ENCODE data around the gene CAMTA2.

The CAMTA2 gene

DNA sequence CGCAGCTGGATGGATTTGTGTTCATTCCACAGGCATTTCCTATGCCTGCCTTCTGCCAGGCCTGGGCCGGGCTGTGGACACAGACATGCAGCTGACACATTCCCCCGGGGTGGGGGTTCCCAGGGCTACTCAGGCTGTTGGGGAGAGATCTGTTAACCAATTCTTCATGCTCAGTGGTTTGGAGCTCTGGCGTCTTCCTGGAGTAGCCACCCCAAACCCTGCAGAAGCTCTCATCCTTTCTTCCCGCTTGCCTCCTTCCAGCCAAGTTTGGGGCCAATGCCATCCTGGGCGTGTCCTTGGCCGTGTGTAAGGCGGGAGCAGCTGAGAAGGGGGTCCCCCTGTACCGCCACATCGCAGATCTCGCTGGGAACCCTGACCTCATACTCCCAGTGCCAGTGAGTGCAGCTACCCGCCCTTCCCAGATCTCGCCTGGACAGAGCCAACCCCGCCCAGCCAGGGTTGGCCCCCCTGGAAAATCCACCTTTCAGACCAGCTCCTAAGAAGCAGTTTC lies 34.0 kb downstream of the CAMTA2 start:
- peak overlapping the region; percentile 0 for H3K4me2 ChIP-seq (ENCODE audit: low read length, poor library complexity, severe bottlenecking)
- no peaks in the 10 kb centered on the region for H3K27me3 ChIP-seq (ENCODE audit: control insufficient read depth in 1 of 2, insufficient read depth in 1 of 2, low read length in 2 of 2)
- H3K9ac ChIP-seq (ENCODE audit: low read length): no peak overlapping the region
- H3K27ac ChIP-seq (ENCODE audit: low read length, poor library complexity, severe bottlenecking): peak overlapping the region; percentile 71
- H3K4me1 ChIP-seq (ENCODE audit: control insufficient read depth, insufficient read depth, low read depth, low read length): peaks cover 33% of the 10 kb centered on the region
- peaks cover 9% of the 10 kb centered on the region for H3K79me1 ChIP-seq (replicated peaks; ENCODE audit: low read length, poor library complexity, severe bottlenecking)
- no peak overlapping the region for H2AFZ ChIP-seq (ENCODE audit: low read depth, low read length)
- WGBS: 87% methylated on average over 14 of the region's 14 CpGs
- H2BK5ac ChIP-seq (ENCODE audit: low read depth, low read length, poor library complexity, severe bottlenecking): no peak overlapping the region
- H4K91ac ChIP-seq (ENCODE audit: low read length): peak overlapping the region; percentile 54
- no peak overlapping the region for H2BK15ac ChIP-seq (ENCODE audit: low read depth, poor library complexity, severe bottlenecking)
- H3K4me3 ChIP-seq (ENCODE audit: insufficient read depth in 1 of 2, low read depth in 1 of 2, low read length in 2 of 2): no peak overlapping the region
- peaks cover 5 to 18% of the 10 kb centered on the region in 2 experiments for H3K36me3 ChIP-seq (ENCODE audit: control insufficient read depth in 1 of 2, insufficient read depth in 2 of 2, low read depth in 1 of 2, low read length in 2 of 2)
- no peak overlapping the region for H4K8ac ChIP-seq (ENCODE audit: low read length)
- no peak for DNase-seq
- H3K4ac ChIP-seq (ENCODE audit: low read depth in 1 of 2, low read length in 2 of 2): no peak overlapping the region
- no peak overlapping the region for H2BK120ac ChIP-seq (ENCODE audit: low read depth, low read length)
- H3K23ac ChIP-seq (ENCODE audit: low read length in 2 of 2): no peak overlapping the region
- peak overlapping the region in 1 of 2 experiments; percentile 58 for H3K14ac ChIP-seq (ENCODE audit: low read length in 2 of 2)
- H3K18ac ChIP-seq (ENCODE audit: low read depth in 1 of 2, low read length in 2 of 2): peak overlapping the region in 1 of 2 experiments; percentile 17
- peak overlapping the region; percentile 33 for H2AK5ac ChIP-seq (ENCODE audit: low read length, severe bottlenecking)
- no peaks in the 10 kb centered on the region for H3K9me3 ChIP-seq (ENCODE audit: control insufficient read depth, low read length)
- peak overlapping the region in 1 of 2 experiments; percentile 0 for H2BK12ac ChIP-seq (ENCODE audit: low read length in 2 of 2)

DNA sequence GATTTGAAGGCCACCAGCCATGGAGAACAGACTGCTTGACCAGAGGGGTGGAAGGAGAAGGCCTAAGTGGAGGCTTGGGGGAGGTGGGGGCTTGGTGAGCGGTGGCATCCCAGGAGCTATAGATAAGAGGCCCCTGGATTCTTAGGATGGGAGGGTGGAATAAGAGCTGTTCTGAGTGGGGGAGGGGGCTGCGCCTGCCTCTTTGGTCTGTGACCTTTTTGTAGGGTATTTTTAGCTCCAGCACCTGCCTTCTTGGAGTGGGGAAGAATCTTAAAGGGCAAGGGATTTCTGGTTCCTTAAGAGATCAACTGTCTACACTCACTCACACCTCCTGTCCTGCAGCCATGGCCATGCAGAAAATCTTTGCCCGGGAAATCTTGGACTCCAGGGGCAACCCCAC lies 36.0 kb downstream of the CAMTA2 start:
- no peak overlapping the region for H3K9ac ChIP-seq (ENCODE audit: low read length)
- 83% methylated on average over 3 of the region's 3 CpGs for WGBS
- H2BK5ac ChIP-seq (ENCODE audit: low read depth, low read length, poor library complexity, severe bottlenecking): no peak overlapping the region
- H3K36me3 ChIP-seq (ENCODE audit: control insufficient read depth in 1 of 2, insufficient read depth in 2 of 2, low read depth in 1 of 2, low read length in 2 of 2): peaks cover 4 to 11% of the 10 kb centered on the region in 2 experiments
- H3K14ac ChIP-seq (ENCODE audit: low read length in 2 of 2): no peak overlapping the region
- no peaks in the 10 kb centered on the region for H3K27me3 ChIP-seq (ENCODE audit: control insufficient read depth in 1 of 2, insufficient read depth in 1 of 2, low read length in 2 of 2)
- no peak overlapping the region for H3K4me3 ChIP-seq (ENCODE audit: insufficient read depth in 1 of 2, low read depth in 1 of 2, low read length in 2 of 2)
- H3K4me1 ChIP-seq (ENCODE audit: control insufficient read depth, insufficient read depth, low read depth, low read length): peaks cover 35% of the 10 kb centered on the region
- no peaks in the 10 kb centered on the region for H3K9me3 ChIP-seq (ENCODE audit: control insufficient read depth, low read length)
- H3K4ac ChIP-seq (ENCODE audit: low read depth in 1 of 2, low read length in 2 of 2): peak overlapping the region in 1 of 2 experiments; percentile 90
- H3K18ac ChIP-seq (ENCODE audit: low read depth in 1 of 2, low read length in 2 of 2): no peak overlapping the region
- no peak overlapping the region for H3K23ac ChIP-seq (ENCODE audit: low read length in 2 of 2)
- H3K27ac ChIP-seq (ENCODE audit: low read length, poor library complexity, severe bottlenecking): no peak overlapping the region
- H4K91ac ChIP-seq (ENCODE audit: low read length): peak overlapping the region; percentile 4
- no peak for DNase-seq
- peaks cover 9% of the 10 kb centered on the region for H3K79me1 ChIP-seq (replicated peaks; ENCODE audit: low read length, poor library complexity, severe bottlenecking)
- peak overlapping the region in 1 of 2 experiments; percentile 40 for H2BK12ac ChIP-seq (ENCODE audit: low read length in 2 of 2)
- H3K4me2 ChIP-seq (ENCODE audit: low read length, poor library complexity, severe bottlenecking): no peak overlapping the region
- H2BK15ac ChIP-seq (ENCODE audit: low read depth, poor library complexity, severe bottlenecking): no peak overlapping the region
- peak overlapping the region; percentile 96 for H2AK5ac ChIP-seq (ENCODE audit: low read length, severe bottlenecking)
- H2BK120ac ChIP-seq (ENCODE audit: low read depth, low read length): no peak overlapping the region
- no peak overlapping the region for H2AFZ ChIP-seq (ENCODE audit: low read depth, low read length)
- no peak overlapping the region for H4K8ac ChIP-seq (ENCODE audit: low read length)

DNA sequence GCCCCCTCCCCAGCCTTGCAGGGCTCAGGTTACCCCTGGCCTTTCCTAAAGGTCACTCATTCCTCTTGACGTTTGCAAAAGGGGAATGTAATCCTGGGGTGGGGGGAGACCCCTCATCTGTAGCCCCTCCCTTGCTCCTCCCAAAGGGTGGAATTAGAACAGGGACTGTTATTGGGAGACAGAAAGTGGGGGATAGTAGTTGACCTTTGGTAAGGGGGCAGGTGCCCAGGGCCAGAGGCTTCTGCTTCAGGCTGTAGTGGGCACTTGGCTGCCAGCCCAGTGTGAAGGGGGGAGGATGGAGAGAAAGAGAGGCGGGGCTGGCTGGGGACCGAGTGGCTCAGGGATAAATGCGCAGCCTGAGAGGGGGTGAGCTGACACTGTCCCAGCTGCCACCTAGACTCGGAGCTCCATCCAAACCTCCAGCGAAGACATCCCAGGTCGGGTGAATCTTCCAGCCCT lies 36.7 kb downstream of the CAMTA2 start, which contains the start of gene ENO3:
Gene ENO3 (plus strand): TSS at position 374 of the 459 bp plus-strand sequence. CDS start 711 bp downstream, outside the sequence.
- no peak for DNase-seq
- peak within 1 kb of the TSS; percentile 8 to 69 for H3K14ac ChIP-seq (ENCODE audit: low read length in 2 of 2)
- peak within 1 kb of the TSS; percentile 89 for H2BK120ac ChIP-seq (ENCODE audit: low read depth, low read length)
- peak within 1 kb of the TSS; percentile 83 to 97 for H3K4ac ChIP-seq (ENCODE audit: low read depth in 1 of 2, low read length in 2 of 2)
- peaks cover 9% of the 10 kb centered on the region for H3K79me1 ChIP-seq (replicated peaks; ENCODE audit: low read length, poor library complexity, severe bottlenecking)
- peaks cover 12 to 13% of the 10 kb centered on the region in 2 experiments for H3K36me3 ChIP-seq (ENCODE audit: control insufficient read depth in 1 of 2, insufficient read depth in 2 of 2, low read depth in 1 of 2, low read length in 2 of 2)
- peak within 1 kb of the TSS; percentile 95 to 97 for H3K18ac ChIP-seq (ENCODE audit: low read depth in 1 of 2, low read length in 2 of 2)
- H3K27me3 ChIP-seq (ENCODE audit: control insufficient read depth in 1 of 2, insufficient read depth in 1 of 2, low read length in 2 of 2): no peaks in the 10 kb centered on the region
- H2AFZ ChIP-seq (ENCODE audit: low read depth, low read length): peak within 1 kb of the TSS; percentile 68
- H3K9ac ChIP-seq (ENCODE audit: low read length): peak within 1 kb of the TSS; percentile 88
- H3K4me1 ChIP-seq (ENCODE audit: control insufficient read depth, insufficient read depth, low read depth, low read length): peaks cover 37% of the 10 kb centered on the region
- H3K4me3 ChIP-seq (ENCODE audit: insufficient read depth in 1 of 2, low read depth in 1 of 2, low read length in 2 of 2): peak within 1 kb of the TSS; percentile 39 to 74
- peak within 1 kb of the TSS in 1 of 2 experiments; percentile 95 for H3K23ac ChIP-seq (ENCODE audit: low read length in 2 of 2)
- 38% methylated on average over 7 of the region's 7 CpGs for WGBS
- peak within 1 kb of the TSS; percentile 96 for H2BK15ac ChIP-seq (ENCODE audit: low read depth, poor library complexity, severe bottlenecking)
- peak within 1 kb of the TSS; percentile 87 for H4K8ac ChIP-seq (ENCODE audit: low read length)
- H2BK12ac ChIP-seq (ENCODE audit: low read length in 2 of 2): peak within 1 kb of the TSS; percentile 40 to 85
- H3K4me2 ChIP-seq (ENCODE audit: low read length, poor library complexity, severe bottlenecking): peak within 1 kb of the TSS; percentile 54
- peak within 1 kb of the TSS; percentile 96 for H2AK5ac ChIP-seq (ENCODE audit: low read length, severe bottlenecking)
- H4K91ac ChIP-seq (ENCODE audit: low read length): peak within 1 kb of the TSS; percentile 95
- no peaks in the 10 kb centered on the region for H3K9me3 ChIP-seq (ENCODE audit: control insufficient read depth, low read length)
- peak within 1 kb of the TSS; percentile 99 for H2BK5ac ChIP-seq (ENCODE audit: low read depth, low read length, poor library complexity, severe bottlenecking)
- peak within 1 kb of the TSS; percentile 97 for H3K27ac ChIP-seq (ENCODE audit: low read length, poor library complexity, severe bottlenecking)

DNA sequence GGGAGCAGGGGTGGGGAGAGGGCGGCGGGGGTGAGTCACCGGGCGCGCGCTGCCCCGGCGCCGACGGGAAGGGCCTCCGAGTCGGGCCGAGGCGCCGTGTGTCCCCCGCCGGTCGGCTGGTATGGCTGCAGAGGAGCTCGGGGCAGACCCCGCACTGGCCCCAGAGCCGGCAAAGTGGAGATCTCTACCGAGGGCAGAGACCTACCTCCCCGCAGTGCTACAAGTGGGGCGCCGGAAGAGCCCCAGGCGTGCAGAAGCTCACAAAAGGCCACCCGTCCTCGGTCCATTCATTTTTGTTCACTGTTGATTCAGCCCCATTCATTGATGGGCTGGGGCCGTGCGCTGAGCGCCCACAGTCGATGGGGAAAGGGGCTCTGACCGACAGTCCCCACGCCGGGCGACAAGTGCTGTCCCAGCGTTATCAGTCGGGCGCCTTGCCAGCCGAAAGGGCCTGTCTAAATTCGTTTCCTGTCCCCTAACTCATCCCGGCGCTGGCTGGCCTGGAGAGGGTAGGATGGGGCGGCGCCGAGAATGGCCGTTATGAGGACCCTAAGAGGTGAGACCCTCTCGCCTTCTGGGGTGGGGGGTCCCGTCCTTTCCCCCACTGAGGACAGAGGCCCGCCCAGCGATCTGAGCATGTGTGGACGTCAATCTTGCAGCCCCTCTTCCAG lies 37.3 kb downstream of the CAMTA2 start:
- 1% methylated on average over 43 of the region's 52 CpGs for WGBS

More for the DNA sequence above, 37.3 kb downstream of the CAMTA2 start:
- DNase-seq: no peak
- Histone ChIP-seq H3K9ac (ENCODE audit: low read length) (peak overlapping the region; percentile 88), H3K14ac (ENCODE audit: low read length in 2 of 2) (peak overlapping the region; percentile 8 to 69), H3K27me3 (ENCODE audit: control insufficient read depth in 1 of 2, insufficient read depth in 1 of 2, low read length in 2 of 2) (no peaks in the 10 kb centered on the region), H3K23ac (ENCODE audit: low read length in 2 of 2) (peak overlapping the region in 1 of 2 experiments; percentile 95), H3K79me1 (replicated peaks; ENCODE audit: low read length, poor library complexity, severe bottlenecking) (peaks cover 9% of the 10 kb centered on the region), H3K4me1 (ENCODE audit: control insufficient read depth, insufficient read depth, low read depth, low read length) (peaks cover 42% of the 10 kb centered on the region), H4K8ac (ENCODE audit: low read length) (peak overlapping the region; percentile 87), H3K27ac (ENCODE audit: low read length, poor library complexity, severe bottlenecking) (peak overlapping the region; percentile 97), H2AFZ (ENCODE audit: low read depth, low read length) (peak overlapping the region; percentile 68), H2BK120ac (ENCODE audit: low read depth, low read length) (peak overlapping the region; percentile 89), H2BK15ac (ENCODE audit: low read depth, poor library complexity, severe bottlenecking) (peak overlapping the region; percentile 96), H2BK5ac (ENCODE audit: low read depth, low read length, poor library complexity, severe bottlenecking) (peak overlapping the region; percentile 99), H3K4me2 (ENCODE audit: low read length, poor library complexity, severe bottlenecking) (peak overlapping the region; percentile 54), H3K4me3 (ENCODE audit: insufficient read depth in 1 of 2, low read depth in 1 of 2, low read length in 2 of 2) (peak overlapping the region; percentile 39 to 74), H2AK5ac (ENCODE audit: low read length, severe bottlenecking) (peak overlapping the region; percentile 96), H3K4ac (ENCODE audit: low read depth in 1 of 2, low read length in 2 of 2) (peak overlapping the region; percentile 83 to 97), H3K9me3 (ENCODE audit: control insufficient read depth, low read length) (no peaks in the 10 kb centered on the region), H4K91ac (ENCODE audit: low read length) (peak overlapping the region; percentile 95), H3K18ac (ENCODE audit: low read depth in 1 of 2, low read length in 2 of 2) (peak overlapping the region; percentile 95 to 97), H2BK12ac (ENCODE audit: low read length in 2 of 2) (peak overlapping the region; percentile 40 to 85), H3K36me3 (ENCODE audit: control insufficient read depth in 1 of 2, insufficient read depth in 2 of 2, low read depth in 1 of 2, low read length in 2 of 2) (peaks cover 17 to 18% of the 10 kb centered on the region in 2 experiments)

Measured in mesenchymal stem cell (in vitro differentiated cells and primary cell).